A673 (cell line): ENCODE measurements around the gene NCKAP5. TPM values are rescaled to one million over a fixed set of nuclear protein-coding genes. Genes with fewer than 3 reads are reported as not detected.

Experiments used
- BruUV-seq: library from RNA; stranded (reverse); fragments of 400-500 nt; replicated peaks from 2 replicates; lab custom pipeline; 2021; lab: Mats Ljungman, UMichigan
- CTCF ChIA-PET: fragments of 300-600 bp; sonication (Branson Sonifier 250); formaldehyde crosslinking; loops from one replicate; lab custom pipeline; 2022; ENCODE audit warnings: antibody characterized with exemption; lab: Charles Lee
- POLR2A ChIA-PET: fragments of 300-600 bp; sonication (Branson Sonifier 250); formaldehyde crosslinking; loops from one replicate; lab custom pipeline; 2022; ENCODE audit warnings: antibody characterized with exemption; ENCODE audit not compliant: low non-redundant PET; lab: Charles Lee
- DNase-seq: peaks from one replicate; pipeline ENCODE4 v3.0.0-alpha.2; 2015; ENCODE audit warnings: low spot score
- H3K27ac ChIP-seq: fragments of 200-600 bp; sonication (generic); 2 replicates; pipeline ENCODE4 v1.5.1; 2016; ENCODE audit warnings: mixed run types, low read depth, mild to moderate bottlenecking, mixed read lengths, antibody characterized with exemption, low read length; ENCODE audit not compliant: poor library complexity, severe bottlenecking
- H3K27me3 ChIP-seq: fragments of 200-600 bp; sonication (generic); replicated peaks from 2 replicates; pipeline ENCODE4 v1.6.1; 2017; ENCODE audit warnings: mixed run types, low read depth, mild to moderate bottlenecking, mixed read lengths, antibody characterized with exemption, low read length; ENCODE audit not compliant: insufficient read depth, poor library complexity
- H3K36me3 ChIP-seq: fragments of 200-600 bp; sonication (generic); 2 replicates; pipeline ENCODE4 v1.6.1; 2016; ENCODE audit warnings: mixed run types, mild to moderate bottlenecking, mixed read lengths, antibody characterized with exemption, low read length; ENCODE audit not compliant: insufficient read depth, poor library complexity, severe bottlenecking
- H3K4me1 ChIP-seq: fragments of 200-600 bp; sonication (generic); 2 replicates; pipeline ENCODE4 v1.6.1; 2017; ENCODE audit warnings: mixed run types, mild to moderate bottlenecking, mixed read lengths, antibody characterized with exemption, low read length; ENCODE audit not compliant: insufficient read depth, poor library complexity, severe bottlenecking
- H3K4me3 ChIP-seq: fragments of 200-600 bp; sonication (generic); 2 replicates; pipeline ENCODE4 v1.5.1; 2016; ENCODE audit warnings: low read depth, mixed run types, mild to moderate bottlenecking, mixed read lengths, low read length; ENCODE audit not compliant: poor library complexity, severe bottlenecking
- H3K9me3 ChIP-seq: fragments of 200-600 bp; sonication (generic); 2 replicates; pipeline ENCODE4 v1.6.1; 2016; ENCODE audit warnings: mixed run types, low read depth, mild to moderate bottlenecking, mixed read lengths, antibody characterized with exemption, low read length; ENCODE audit not compliant: poor library complexity, severe bottlenecking
- CTCF ChIP-seq: fragments of 300-800, 200-600 bp; sonication (generic); conservative IDR thresholded peaks from 2 replicates; pipeline ENCODE4 v1.5.1; 2017; ENCODE audit warnings: low read depth, mild to moderate bottlenecking, antibody characterized with exemption, low read length, moderate library complexity, mixed read lengths
- EZH2 ChIP-seq: fragments of 200-600 bp; sonication (generic); IDR thresholded peaks from 2 replicates; pipeline ENCODE4 v1.6.1; 2017; ENCODE audit warnings: borderline replicate concordance, low read depth, mild to moderate bottlenecking, mixed read lengths, antibody characterized with exemption, low read length; ENCODE audit not compliant: poor library complexity, severe bottlenecking
- intact Hi-C: fragments of 100-400 bp; cut with micrococcal nuclease; formaldehyde crosslinking; loops from one replicate; pipeline ENCODE4 v1.10.0; 2022; ENCODE audit not compliant: unreplicated experiment
- total RNA-seq: library from RNA; stranded (reverse); gene quantifications from 2 replicates; pipeline ENCODE4 v1.2.3, GENCODE V29; 2021

The NCKAP5 gene
- total RNA-seq, 1 experiment from 2014 or later, result 26.6 TPM

- H3K4me1 ChIP-seq, result no peaks in the 10 kb centered on the region
- H3K27me3 ChIP-seq, result no peaks in the 10 kb centered on the region
- ChIA-PET POLR2A (no interaction called here), CTCF (no interaction called here)
- H3K4me3 ChIP-seq, result no peak overlapping the region
- H3K36me3 ChIP-seq, result no peaks in the 10 kb centered on the region
- no peak overlapping the region for H3K27ac ChIP-seq
- H3K9me3 ChIP-seq, result no peaks in the 10 kb centered on the region
- intact Hi-C loops, result no loop called here
- DNase-seq, result no peak
- no TSS peak for BruUV-seq
- TF ChIP-seq EZH2 (no peak), CTCF (no peak)
Measured at GRCh38 chr2:133098787-133099186, 469.5 kb downstream of the NCKAP5 start.

- Histone ChIP-seq H3K9me3 (no peaks in the 10 kb centered on the region), H3K4me1 (no peaks in the 10 kb centered on the region), H3K27ac (no peak overlapping the region), H3K4me3 (no peak overlapping the region), H3K27me3 (no peaks in the 10 kb centered on the region), H3K36me3 (no peaks in the 10 kb centered on the region)
- no peak for TF ChIP-seq CTCF
- TF ChIP-seq EZH2, result no peak
- no peak for DNase-seq
- ChIA-PET CTCF (no interaction called here), POLR2A (no interaction called here)
- intact Hi-C loops, result no loop called here
- no TSS peak for BruUV-seq
Measured at GRCh38 chr2:133097666-133098065, 470.6 kb downstream of the NCKAP5 start.

- intact Hi-C loops, result no loop called here
- no peak for TF ChIP-seq EZH2
- no peak for TF ChIP-seq CTCF
- Histone ChIP-seq H3K9me3 (no peaks in the 10 kb centered on the region), H3K36me3 (no peaks in the 10 kb centered on the region), H3K4me3 (no peak overlapping the region), H3K27ac (no peak overlapping the region), H3K4me1 (no peaks in the 10 kb centered on the region), H3K27me3 (no peaks in the 10 kb centered on the region)
- ChIA-PET CTCF (no interaction called here), POLR2A (no interaction called here)
- DNase-seq, result no peak
- no TSS peak for BruUV-seq
Measured at GRCh38 chr2:133092571-133092970, 475.7 kb downstream of the NCKAP5 start.
